Kidney (tissue), 14 donors: ENCODE results near the gene FLT4. TPM values are rescaled to one million over a fixed set of nuclear protein-coding genes. Genes with fewer than 3 reads are reported as not detected.

Experiments
- DNase-seq, 5 donors: peaks; one replicate each; pipeline ENCODE4 v3.0.0-alpha.2; 2013 to 2020
- FAIRE-seq: peaks from 2 replicates; lab custom pipeline; 2012; peaks lifted over from hg19 to GRCh38; lab: Jason Lieb, UNC
- H3K27ac ChIP-seq, 2 donors: one replicate each; pipeline ENCODE4 v1.7.0; 2013; ENCODE audit warnings: low read depth in 2 of 2, low read length in 2 of 2, inconsistent platforms in 1 of 2
- H3K27me3 ChIP-seq: one replicate; pipeline ENCODE4 v1.7.1; 2013; ENCODE audit warnings: low read length, inconsistent platforms; ENCODE audit not compliant: control insufficient read depth, insufficient read depth
- H3K36me3 ChIP-seq, 3 donors: one replicate each; pipeline versions ENCODE4 v1.7.0 to v1.7.1; 2013; ENCODE audit warnings: low read length in 3 of 3, control low read depth in 1 of 3, inconsistent platforms in 1 of 3; ENCODE audit not compliant: insufficient read depth in 3 of 3, control insufficient read depth in 2 of 3
- H3K4me1 ChIP-seq, 3 donors: one replicate each; pipeline versions ENCODE4 v1.7.0 to v1.7.1; 2013; ENCODE audit warnings: low read length in 3 of 3, inconsistent platforms in 1 of 3, low read depth in 1 of 3; ENCODE audit not compliant: control insufficient read depth in 2 of 3, insufficient read depth in 2 of 3
- H3K4me3 ChIP-seq, 3 donors: one replicate each; pipeline versions ENCODE4 v1.7.0 to v1.8.1; 2013; ENCODE audit warnings: low read length in 3 of 3, control low read depth in 1 of 3, inconsistent platforms in 1 of 3
- H3K9ac ChIP-seq, 3 donors: one replicate each; pipeline versions ENCODE4 v1.7.0 to v1.7.1; 2013; ENCODE audit warnings: low read length in 3 of 3, control low read depth in 1 of 3, inconsistent platforms in 1 of 3
- H3K9me3 ChIP-seq, 3 donors: one replicate each; pipeline versions ENCODE4 v1.7.0 to v1.7.1; 2013; ENCODE audit warnings: low read length in 3 of 3, control low read depth in 1 of 3, inconsistent platforms in 1 of 3; ENCODE audit not compliant: control insufficient read depth in 2 of 3, insufficient read depth in 1 of 3
- CTCF ChIP-seq: IDR thresholded peaks from 3 replicates; pipeline ENCODE4 v1.5.1; 2012; ENCODE audit warnings: mild to moderate bottlenecking, moderate library complexity, borderline replicate concordance; ENCODE audit not compliant: insufficient read depth; ENCODE audit errors: extremely low read depth
- intact Hi-C: fragments of 100-400 bp; cut with DNase I; formaldehyde crosslinking; loops from one replicate; pipeline ENCODE4 v1.11.1; 2022
- polyA plus RNA-seq: library from polyadenylated mRNA; stranded (reverse); fragments of 350-450 nt; fragmentation: Illumina TruSeq; extraction: RNeasy Lipid Tissue Mini Kit (QIAGEN cat#74804); gene quantifications from one replicate; pipeline ENCODE4 v1.2.3, GENCODE V29; 2014; ENCODE audit warnings: low read depth, low replicate concordance; ENCODE audit not compliant: insufficient read depth
- total RNA-seq: library from RNA; stranded (reverse); fragmentation: NEBNext Ultra II Directional; extraction: Animal tissue kit (Norgen Biotek cat#: 25700); gene quantifications from one replicate; pipeline ENCODE4 v1.2.1, GENCODE V29; 2021
- donor health status: control.
- donor health status: control.
- donor health status: control.
- donor health status: control.
- donor health status: control.
- donor health status: DM: yes; HTN: yes; CAD: no.
- donor health status: Normal renal cell carcinoma (clear cell type).

Gene FLT4
- total and polyA plus RNA-seq, 2 donors from 2014 or later = 6.9 to 29.4 TPM

- Histone ChIP-seq H3K36me3 (no peaks in the 10 kb centered on the region), H3K4me3 (no peak overlapping the region), H3K27ac (no peak overlapping the region), H3K4me1 (peaks cover 0 to 7% (median 0%) of the 10 kb centered on the region in 3 donors), H3K9ac (no peak overlapping the region), H3K9me3 (no peaks in the 10 kb centered on the region), H3K27me3 (no peaks in the 10 kb centered on the region)
- FAIRE-seq (no peak), DNase-seq (peak in 1 of 5 donors; percentile 70)
- no peak for TF ChIP-seq CTCF
- intact Hi-C loops = no loop called here
These were observed 17.6 kb downstream of the FLT4 start for GRCh38 chr5:180631549-180632383.

GRCh38 chr5:180630426-180630825 is 19.0 kb downstream of the FLT4 start:
- intact Hi-C loops = no loop called here
- Histone ChIP-seq H3K27ac (no peak overlapping the region), H3K4me1 (peaks cover 0 to 7% (median 0%) of the 10 kb centered on the region in 3 donors), H3K9me3 (no peaks in the 10 kb centered on the region), H3K27me3 (no peaks in the 10 kb centered on the region), H3K36me3 (no peaks in the 10 kb centered on the region), H3K9ac (no peak overlapping the region), H3K4me3 (no peak overlapping the region)
- no peak for TF ChIP-seq CTCF
- FAIRE-seq (no peak), DNase-seq (no peak)

- H3K27ac ChIP-seq = no peak overlapping the region
- no peaks in the 10 kb centered on the region for H3K27me3 ChIP-seq
- FAIRE-seq (no peak), DNase-seq (no peak)
- H3K36me3 ChIP-seq = no peaks in the 10 kb centered on the region
- no peak overlapping the region for H3K4me3 ChIP-seq
- no peaks in the 10 kb centered on the region for H3K9me3 ChIP-seq
- peaks cover 0 to 7% (median 0%) of the 10 kb centered on the region in 3 donors for H3K4me1 ChIP-seq
- H3K9ac ChIP-seq = no peak overlapping the region
- intact Hi-C loops = no loop called here
- TF ChIP-seq CTCF = no peak
These were observed 19.5 kb downstream of the FLT4 start for GRCh38 chr5:180629831-180630382.
